ENCODE results near the gene BCCIP. TPM values are rescaled to one million over a fixed set of nuclear protein-coding genes. Genes with fewer than 3 reads are reported as not detected.

BCCIP gene
- total RNA-seq, 2 donors from 2014 or later = 22.5 to 49.2 TPM

- Histone ChIP-seq H3K36me3 (peaks cover 23% of the 10 kb centered on the region), H3K27ac (no peak overlapping the region), H3K27me3 (replicated peaks; ENCODE audit: insufficient read depth) (no peaks in the 10 kb centered on the region), H3K9me3 (no peaks in the 10 kb centered on the region), H3K4me3 (no peak overlapping the region), H3K4me1 (ENCODE audit: control insufficient read depth in 1 of 2, low read depth in 2 of 2) (no peaks in the 10 kb centered on the region)
- no peak for ATAC-seq (ENCODE audit: insufficient number of reproducible peaks, low FRiP score, low read depth)
- no peak for DNase-seq (ENCODE audit: low spot score)
- TF ChIP-seq, protein P1, sequence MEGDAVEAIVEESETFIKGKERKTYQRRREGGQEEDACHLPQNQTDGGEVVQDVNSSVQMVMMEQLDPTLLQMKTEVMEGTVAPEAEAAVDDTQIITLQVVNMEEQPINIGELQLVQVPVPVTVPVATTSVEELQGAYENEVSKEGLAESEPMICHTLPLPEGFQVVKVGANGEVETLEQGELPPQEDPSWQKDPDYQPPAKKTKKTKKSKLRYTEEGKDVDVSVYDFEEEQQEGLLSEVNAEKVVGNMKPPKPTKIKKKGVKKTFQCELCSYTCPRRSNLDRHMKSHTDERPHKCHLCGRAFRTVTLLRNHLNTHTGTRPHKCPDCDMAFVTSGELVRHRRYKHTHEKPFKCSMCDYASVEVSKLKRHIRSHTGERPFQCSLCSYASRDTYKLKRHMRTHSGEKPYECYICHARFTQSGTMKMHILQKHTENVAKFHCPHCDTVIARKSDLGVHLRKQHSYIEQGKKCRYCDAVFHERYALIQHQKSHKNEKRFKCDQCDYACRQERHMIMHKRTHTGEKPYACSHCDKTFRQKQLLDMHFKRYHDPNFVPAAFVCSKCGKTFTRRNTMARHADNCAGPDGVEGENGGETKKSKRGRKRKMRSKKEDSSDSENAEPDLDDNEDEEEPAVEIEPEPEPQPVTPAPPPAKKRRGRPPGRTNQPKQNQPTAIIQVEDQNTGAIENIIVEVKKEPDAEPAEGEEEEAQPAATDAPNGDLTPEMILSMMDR (IDR thresholded peaks at IDR 0.05) = no peak
Measured at GRCh38 chr10:125844751-125845221, 21.4 kb downstream of the BCCIP start.

DNA sequence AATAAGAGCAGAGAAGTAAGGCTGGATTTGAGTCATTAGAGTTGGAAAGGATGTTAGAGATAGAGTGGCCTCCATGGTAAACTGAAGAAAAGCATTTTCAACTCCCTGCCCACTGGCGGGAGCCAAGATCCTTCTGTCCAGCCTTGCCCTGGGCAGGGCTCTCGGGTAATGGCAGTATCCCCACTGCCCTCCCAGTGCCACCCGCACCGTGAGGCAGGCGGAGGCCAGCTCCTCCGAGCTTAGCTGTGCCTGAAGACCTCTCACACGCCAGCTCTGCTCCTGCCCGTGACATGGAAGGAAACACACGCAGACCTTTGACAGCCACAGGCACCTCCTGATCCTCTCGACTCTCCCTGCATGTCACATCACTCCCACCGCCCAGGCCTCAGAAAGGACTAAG lies 22.3 kb downstream of the BCCIP start:
- H3K27ac ChIP-seq = no peak overlapping the region
- no peaks in the 10 kb centered on the region for H3K4me1 ChIP-seq (ENCODE audit: control insufficient read depth in 1 of 2, low read depth in 2 of 2)
- ATAC-seq (ENCODE audit: insufficient number of reproducible peaks, low FRiP score, low read depth) (no peak), DNase-seq (ENCODE audit: low spot score) (no peak)
- no peak overlapping the region for H3K4me3 ChIP-seq
- H3K27me3 ChIP-seq (replicated peaks; ENCODE audit: insufficient read depth) = no peaks in the 10 kb centered on the region
- H3K9me3 ChIP-seq = no peaks in the 10 kb centered on the region
- H3K36me3 ChIP-seq = peaks cover 15% of the 10 kb centered on the region
- TF ChIP-seq, protein P1 (IDR thresholded peaks at IDR 0.05) = no peak

DNA sequence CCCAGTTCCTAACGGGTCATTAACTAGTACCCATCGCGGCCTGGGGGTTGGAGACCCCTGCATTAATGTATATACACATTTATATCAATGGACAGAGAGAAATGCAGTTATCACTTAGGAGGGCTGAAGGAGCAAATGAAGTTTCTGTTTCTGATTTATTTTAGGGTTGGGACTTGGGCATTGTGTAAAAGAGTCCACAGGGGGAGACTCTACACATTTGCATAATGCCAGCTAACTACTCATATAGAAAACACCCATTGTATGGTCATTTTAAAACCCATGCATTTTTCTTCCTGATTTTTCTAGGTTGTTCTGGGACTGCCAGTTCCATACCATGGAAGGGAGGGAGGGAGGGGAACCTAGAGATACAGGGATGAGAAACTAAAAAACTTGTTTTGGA lies 23.5 kb downstream of the BCCIP start:
- Histone ChIP-seq H3K4me3 (no peak overlapping the region), H3K4me1 (ENCODE audit: control insufficient read depth in 1 of 2, low read depth in 2 of 2) (no peaks in the 10 kb centered on the region), H3K27me3 (replicated peaks; ENCODE audit: insufficient read depth) (no peaks in the 10 kb centered on the region), H3K36me3 (peaks cover 19% of the 10 kb centered on the region), H3K27ac (no peak overlapping the region), H3K9me3 (no peaks in the 10 kb centered on the region)
- DNase-seq (ENCODE audit: low spot score) (no peak), ATAC-seq (ENCODE audit: insufficient number of reproducible peaks, low FRiP score, low read depth) (no peak)
- TF ChIP-seq, protein P1 (IDR thresholded peaks at IDR 0.05) = no peak

GRCh38 chr10:125848371-125848770 lies 25.0 kb downstream of the BCCIP start:
- DNase-seq (ENCODE audit: low spot score) = no peak
- Histone ChIP-seq H3K27ac (no peak overlapping the region), H3K27me3 (replicated peaks; ENCODE audit: insufficient read depth) (no peaks in the 10 kb centered on the region), H3K36me3 (peaks cover 21% of the 10 kb centered on the region), H3K4me1 (ENCODE audit: control insufficient read depth in 1 of 2, low read depth in 2 of 2) (no peaks in the 10 kb centered on the region), H3K9me3 (no peaks in the 10 kb centered on the region), H3K4me3 (no peak overlapping the region)
- TF ChIP-seq, protein P1 (IDR thresholded peaks at IDR 0.05) = no peak
- ATAC-seq (ENCODE audit: insufficient number of reproducible peaks, low FRiP score, low read depth) = no peak

GRCh38 chr10:125848857-125849256 lies 25.5 kb downstream of the BCCIP start:
- H3K4me3 ChIP-seq = no peak overlapping the region
- ATAC-seq (ENCODE audit: insufficient number of reproducible peaks, low FRiP score, low read depth) (no peak), DNase-seq (ENCODE audit: low spot score) (no peak)
- no peaks in the 10 kb centered on the region for H3K9me3 ChIP-seq
- TF ChIP-seq, protein P1 (IDR thresholded peaks at IDR 0.05) = no peak
- no peaks in the 10 kb centered on the region for H3K27me3 ChIP-seq (replicated peaks; ENCODE audit: insufficient read depth)
- no peaks in the 10 kb centered on the region for H3K4me1 ChIP-seq (ENCODE audit: control insufficient read depth in 1 of 2, low read depth in 2 of 2)
- peaks cover 21% of the 10 kb centered on the region for H3K36me3 ChIP-seq
- no peak overlapping the region for H3K27ac ChIP-seq
